ENCODE data around the gene ZNF423.

The ZNF423 gene

DNA sequence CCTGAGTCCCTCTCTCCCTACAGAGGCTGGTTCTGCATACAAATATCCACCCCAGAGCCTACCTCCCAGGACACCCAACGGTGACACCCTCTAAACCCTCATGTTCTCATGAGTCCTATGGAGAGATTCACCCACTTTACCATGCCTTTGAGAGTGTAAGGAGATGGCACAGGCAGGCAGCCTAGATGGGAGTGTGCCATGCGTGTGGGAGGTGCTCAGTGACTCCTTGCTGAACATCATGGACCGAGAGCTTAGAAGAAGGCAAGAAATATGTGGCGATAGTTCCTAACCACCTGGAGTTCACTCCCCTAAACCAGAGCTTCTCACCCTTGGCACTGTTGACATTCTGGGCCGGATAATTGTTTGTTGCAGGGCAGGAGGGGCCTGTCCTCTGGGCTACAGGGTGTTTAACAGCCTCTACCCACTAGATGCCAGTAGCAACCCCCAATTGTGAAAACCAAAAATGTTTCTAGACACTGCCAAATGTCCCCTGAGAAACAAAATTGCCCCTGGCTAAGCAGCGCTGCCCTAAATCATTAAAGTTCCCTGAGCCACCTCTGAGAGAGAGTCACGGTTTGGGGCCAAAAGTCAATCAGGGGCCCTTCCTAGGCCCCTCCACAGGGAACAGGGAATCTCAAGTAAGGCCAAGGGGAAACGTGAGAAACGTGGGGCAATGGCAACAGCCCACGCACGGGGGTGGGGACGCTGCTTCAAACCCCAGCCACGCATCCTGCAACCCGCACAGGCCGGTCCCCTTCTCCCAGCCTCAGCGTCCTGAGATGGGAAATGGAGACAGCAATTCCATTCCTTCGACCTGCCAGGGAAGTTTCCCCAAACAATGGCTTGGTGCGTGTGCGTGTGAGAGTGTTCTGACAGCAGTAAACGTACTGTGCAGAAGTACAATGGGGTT is 415.5 kb downstream of the ZNF423 start:
- no peak for FAIRE-seq

GRCh38 chr16:49439676-49440075 is 416.2 kb downstream of the ZNF423 start:
- no peak for FAIRE-seq

DNA sequence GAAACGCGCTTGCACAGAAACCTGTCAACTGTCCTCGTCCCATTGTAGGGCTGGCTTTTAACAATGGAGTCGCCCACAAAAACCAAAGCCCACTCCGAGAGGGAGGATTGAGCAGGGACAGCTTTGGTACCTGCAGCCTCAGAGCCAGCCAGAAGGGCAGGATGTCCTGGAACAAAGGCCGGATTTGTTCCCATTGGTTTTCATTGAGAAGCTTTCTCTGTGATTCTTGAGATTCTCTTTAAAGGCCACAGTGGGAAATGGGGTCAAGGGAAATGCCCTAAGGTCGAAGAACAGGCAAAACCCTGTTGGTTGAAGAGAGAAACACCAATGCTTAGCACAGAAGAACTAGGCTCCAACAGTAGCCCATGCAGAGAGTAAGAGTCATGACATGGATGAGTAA is 416.9 kb downstream of the ZNF423 start:
- FAIRE-seq: no peak
